ENCODE data around the gene TMCO4. TPM values are rescaled to one million over a fixed set of nuclear protein-coding genes. Genes with fewer than 3 reads are reported as not detected.

The TMCO4 gene
- total and polyA plus RNA-seq, 12 donors: 23.2 to 55.0 (median 38.1) TPM

DNA sequence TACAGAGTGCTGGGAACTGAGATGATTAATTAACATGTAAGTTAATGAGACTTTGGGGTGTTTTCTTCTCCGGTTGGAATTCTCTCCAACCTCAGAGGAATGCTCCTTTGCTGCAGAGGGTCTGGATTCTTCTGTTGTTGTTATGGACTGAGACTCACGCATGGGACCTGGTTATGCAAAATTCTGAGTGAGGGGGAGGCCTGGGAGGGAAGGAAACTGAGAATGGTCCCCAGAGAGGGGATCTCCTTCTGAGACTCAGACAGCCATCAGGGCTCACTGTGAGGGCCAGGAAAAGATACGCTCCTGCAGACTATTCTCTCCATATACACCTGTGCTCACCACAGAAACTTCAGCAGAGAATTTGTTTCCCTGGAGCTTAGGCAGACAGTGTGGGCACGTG lies 78.7 kb downstream of the TMCO4 start:
- Histone ChIP-seq H3K9me3 (replicated peaks in 1 of 3) (no peaks in the 10 kb centered on the region), H3K27me3 (no peaks in the 10 kb centered on the region), H3K27ac (no peak overlapping the region), H3K4me3 (no peak overlapping the region), H3K4me1 (replicated peaks in 1 of 2) (no peaks in the 10 kb centered on the region), H3K36me3 (replicated peaks in 1 of 2) (peaks cover 0 to 3% of the 10 kb centered on the region in 2 donors)
- intact Hi-C loops (cut with DNase I): no loop called here
- no peak for TF ChIP-seq POLR2A (IDR thresholded peaks at IDR 0.05)
- TF ChIP-seq, protein P1, sequence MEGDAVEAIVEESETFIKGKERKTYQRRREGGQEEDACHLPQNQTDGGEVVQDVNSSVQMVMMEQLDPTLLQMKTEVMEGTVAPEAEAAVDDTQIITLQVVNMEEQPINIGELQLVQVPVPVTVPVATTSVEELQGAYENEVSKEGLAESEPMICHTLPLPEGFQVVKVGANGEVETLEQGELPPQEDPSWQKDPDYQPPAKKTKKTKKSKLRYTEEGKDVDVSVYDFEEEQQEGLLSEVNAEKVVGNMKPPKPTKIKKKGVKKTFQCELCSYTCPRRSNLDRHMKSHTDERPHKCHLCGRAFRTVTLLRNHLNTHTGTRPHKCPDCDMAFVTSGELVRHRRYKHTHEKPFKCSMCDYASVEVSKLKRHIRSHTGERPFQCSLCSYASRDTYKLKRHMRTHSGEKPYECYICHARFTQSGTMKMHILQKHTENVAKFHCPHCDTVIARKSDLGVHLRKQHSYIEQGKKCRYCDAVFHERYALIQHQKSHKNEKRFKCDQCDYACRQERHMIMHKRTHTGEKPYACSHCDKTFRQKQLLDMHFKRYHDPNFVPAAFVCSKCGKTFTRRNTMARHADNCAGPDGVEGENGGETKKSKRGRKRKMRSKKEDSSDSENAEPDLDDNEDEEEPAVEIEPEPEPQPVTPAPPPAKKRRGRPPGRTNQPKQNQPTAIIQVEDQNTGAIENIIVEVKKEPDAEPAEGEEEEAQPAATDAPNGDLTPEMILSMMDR (IDR thresholded peaks at IDR 0.05): no peak
- DNase-seq: no peak
- WGBS, 4 donors: 80 to 88% (median 86%) methylated on average over 4 of the region's 4 CpGs

DNA sequence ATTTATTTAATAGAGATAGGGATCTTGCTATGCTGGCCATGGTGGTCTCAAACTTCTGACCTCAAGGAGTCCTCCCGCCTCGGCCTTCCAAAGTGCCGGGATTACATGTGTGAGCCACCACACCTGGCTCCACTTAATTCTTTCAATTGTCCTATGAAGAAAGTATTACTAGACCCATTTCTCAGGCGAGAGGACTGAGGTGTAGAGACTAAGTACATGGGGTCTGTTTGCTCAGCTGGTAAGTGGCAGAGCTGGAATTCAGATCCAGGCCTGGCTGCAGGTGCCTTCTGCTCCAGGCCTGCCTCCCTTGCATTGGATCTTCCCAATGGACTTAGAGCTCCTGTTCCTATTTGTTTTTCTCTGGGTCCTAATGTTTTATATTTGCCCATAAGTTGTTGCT lies 79.5 kb downstream of the TMCO4 start:
- Histone ChIP-seq H3K4me1 (replicated peaks in 1 of 2) (peaks cover 0 to 4% of the 10 kb centered on the region in 2 donors), H3K36me3 (replicated peaks in 1 of 2) (no peaks in the 10 kb centered on the region), H3K4me3 (no peak overlapping the region), H3K9me3 (replicated peaks in 1 of 3) (no peaks in the 10 kb centered on the region), H3K27me3 (no peaks in the 10 kb centered on the region), H3K27ac (no peak overlapping the region)
- 90 to 96% (median 94%) methylated on average over 4 of the region's 4 CpGs for WGBS, 4 donors
- no peak for DNase-seq
- intact Hi-C loops (cut with DNase I): no loop called here
- no peak for TF ChIP-seq POLR2A (IDR thresholded peaks at IDR 0.05)
- TF ChIP-seq, protein P1 (IDR thresholded peaks at IDR 0.05): no peak

GRCh38 chr1:19717467-19717866 lies 82.2 kb downstream of the TMCO4 start:
- no peaks in the 10 kb centered on the region for H3K27me3 ChIP-seq
- no peak for TF ChIP-seq POLR2A (IDR thresholded peaks at IDR 0.05)
- TF ChIP-seq, protein P1 (IDR thresholded peaks at IDR 0.05): no peak
- H3K4me1 ChIP-seq (replicated peaks in 1 of 2): peaks cover 0 to 5% of the 10 kb centered on the region in 2 donors
- no peaks in the 10 kb centered on the region for H3K9me3 ChIP-seq (replicated peaks in 1 of 3)
- no peaks in the 10 kb centered on the region for H3K36me3 ChIP-seq (replicated peaks in 1 of 2)
- DNase-seq: no peak
- H3K27ac ChIP-seq: no peak overlapping the region
- intact Hi-C loops (cut with DNase I): no loop called here
- whole genome bisulfite sequencing, 4 donors: 71 to 87% (median 83%) methylated on average over 6 of the region's 6 CpGs
- no peak overlapping the region for H3K4me3 ChIP-seq

GRCh38 chr1:19715334-19716203 lies 84.1 kb downstream of the TMCO4 start:
- intact Hi-C loops (cut with DNase I): no loop called here
- no peaks in the 10 kb centered on the region for H3K9me3 ChIP-seq (replicated peaks in 1 of 3)
- peaks cover 0 to 5% of the 10 kb centered on the region in 2 donors for H3K4me1 ChIP-seq (replicated peaks in 1 of 2)
- no peaks in the 10 kb centered on the region for H3K27me3 ChIP-seq
- H3K36me3 ChIP-seq (replicated peaks in 1 of 2): no peaks in the 10 kb centered on the region
- TF ChIP-seq POLR2A (IDR thresholded peaks at IDR 0.05): no peak
- TF ChIP-seq, protein P1 (IDR thresholded peaks at IDR 0.05): peak; percentile 76 to 89 (median 83)
- 33 to 47% (median 37%) methylated on average over 9 to 12 of the region's 12 CpGs for WGBS, 4 donors
- H3K27ac ChIP-seq: no peak overlapping the region
- peak; percentile 90 to 98 (median 96) for DNase-seq
- H3K4me3 ChIP-seq: no peak overlapping the region
